ENCODE measurements around the gene NEK7. TPM values are rescaled to one million over a fixed set of nuclear protein-coding genes. Genes with fewer than 3 reads are reported as not detected.

NEK7 gene
- polyA plus RNA-seq, 1 donor from 2014 or later, result 3.3 TPM

DNA sequence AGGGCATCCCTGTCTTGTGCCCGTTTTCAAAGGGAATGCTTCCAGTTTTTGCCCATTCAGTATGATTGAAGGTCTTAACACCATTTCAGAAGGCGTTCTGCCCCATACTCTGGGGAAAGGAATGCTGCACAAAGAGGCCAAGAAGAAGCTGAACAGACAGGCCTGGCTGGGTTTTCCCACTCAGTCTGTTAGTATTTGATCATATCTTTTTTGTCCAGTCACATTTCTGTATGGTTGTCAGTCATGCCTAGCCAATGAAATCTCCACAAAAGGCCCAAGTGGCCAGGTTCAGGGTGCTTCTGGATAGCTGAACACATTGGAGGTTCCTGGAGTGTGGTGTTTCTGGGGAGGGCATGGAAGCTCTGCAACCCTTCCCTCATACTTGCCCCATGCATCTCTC is 72.1 kb downstream of the NEK7 start:
- Histone ChIP-seq H3K79me2 (replicated peaks; ENCODE audit: insufficient read depth, low read length) (no peaks in the 10 kb centered on the region), H3K4me3 (ENCODE audit: low read length) (no peak overlapping the region), H3K9ac (ENCODE audit: low read length) (no peak overlapping the region), H3K9me3 (ENCODE audit: low read length) (no peaks in the 10 kb centered on the region), H2AFZ (ENCODE audit: low read depth, low read length) (no peak overlapping the region), H3K4me2 (ENCODE audit: low read length) (no peak overlapping the region), H3K9me2 (ENCODE audit: insufficient read depth, low read length) (no peaks in the 10 kb centered on the region), H3F3A (ENCODE audit: insufficient read depth, low read length, poor library complexity, severe bottlenecking) (no peaks in the 10 kb centered on the region), H3K27ac (ENCODE audit: low read length) (no peak overlapping the region), H3K27me3 (ENCODE audit: insufficient read depth, low read depth, low read length) (no peaks in the 10 kb centered on the region), H4K20me1 (ENCODE audit: insufficient read depth) (no peaks in the 10 kb centered on the region), H3K36me3 (ENCODE audit: insufficient read depth, low read length) (no peaks in the 10 kb centered on the region)
- TF ChIP-seq, protein P1, sequence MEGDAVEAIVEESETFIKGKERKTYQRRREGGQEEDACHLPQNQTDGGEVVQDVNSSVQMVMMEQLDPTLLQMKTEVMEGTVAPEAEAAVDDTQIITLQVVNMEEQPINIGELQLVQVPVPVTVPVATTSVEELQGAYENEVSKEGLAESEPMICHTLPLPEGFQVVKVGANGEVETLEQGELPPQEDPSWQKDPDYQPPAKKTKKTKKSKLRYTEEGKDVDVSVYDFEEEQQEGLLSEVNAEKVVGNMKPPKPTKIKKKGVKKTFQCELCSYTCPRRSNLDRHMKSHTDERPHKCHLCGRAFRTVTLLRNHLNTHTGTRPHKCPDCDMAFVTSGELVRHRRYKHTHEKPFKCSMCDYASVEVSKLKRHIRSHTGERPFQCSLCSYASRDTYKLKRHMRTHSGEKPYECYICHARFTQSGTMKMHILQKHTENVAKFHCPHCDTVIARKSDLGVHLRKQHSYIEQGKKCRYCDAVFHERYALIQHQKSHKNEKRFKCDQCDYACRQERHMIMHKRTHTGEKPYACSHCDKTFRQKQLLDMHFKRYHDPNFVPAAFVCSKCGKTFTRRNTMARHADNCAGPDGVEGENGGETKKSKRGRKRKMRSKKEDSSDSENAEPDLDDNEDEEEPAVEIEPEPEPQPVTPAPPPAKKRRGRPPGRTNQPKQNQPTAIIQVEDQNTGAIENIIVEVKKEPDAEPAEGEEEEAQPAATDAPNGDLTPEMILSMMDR (IDR thresholded peaks at IDR 0.05; ENCODE audit: poor library complexity, severe bottlenecking), result no peak
- TF ChIP-seq EZH2 (IDR thresholded peaks at IDR 0.05; ENCODE audit: borderline replicate concordance, insufficient read depth, low read length, poor library complexity, severe bottlenecking), result no peak
- TF ChIP-seq, protein P2, sequence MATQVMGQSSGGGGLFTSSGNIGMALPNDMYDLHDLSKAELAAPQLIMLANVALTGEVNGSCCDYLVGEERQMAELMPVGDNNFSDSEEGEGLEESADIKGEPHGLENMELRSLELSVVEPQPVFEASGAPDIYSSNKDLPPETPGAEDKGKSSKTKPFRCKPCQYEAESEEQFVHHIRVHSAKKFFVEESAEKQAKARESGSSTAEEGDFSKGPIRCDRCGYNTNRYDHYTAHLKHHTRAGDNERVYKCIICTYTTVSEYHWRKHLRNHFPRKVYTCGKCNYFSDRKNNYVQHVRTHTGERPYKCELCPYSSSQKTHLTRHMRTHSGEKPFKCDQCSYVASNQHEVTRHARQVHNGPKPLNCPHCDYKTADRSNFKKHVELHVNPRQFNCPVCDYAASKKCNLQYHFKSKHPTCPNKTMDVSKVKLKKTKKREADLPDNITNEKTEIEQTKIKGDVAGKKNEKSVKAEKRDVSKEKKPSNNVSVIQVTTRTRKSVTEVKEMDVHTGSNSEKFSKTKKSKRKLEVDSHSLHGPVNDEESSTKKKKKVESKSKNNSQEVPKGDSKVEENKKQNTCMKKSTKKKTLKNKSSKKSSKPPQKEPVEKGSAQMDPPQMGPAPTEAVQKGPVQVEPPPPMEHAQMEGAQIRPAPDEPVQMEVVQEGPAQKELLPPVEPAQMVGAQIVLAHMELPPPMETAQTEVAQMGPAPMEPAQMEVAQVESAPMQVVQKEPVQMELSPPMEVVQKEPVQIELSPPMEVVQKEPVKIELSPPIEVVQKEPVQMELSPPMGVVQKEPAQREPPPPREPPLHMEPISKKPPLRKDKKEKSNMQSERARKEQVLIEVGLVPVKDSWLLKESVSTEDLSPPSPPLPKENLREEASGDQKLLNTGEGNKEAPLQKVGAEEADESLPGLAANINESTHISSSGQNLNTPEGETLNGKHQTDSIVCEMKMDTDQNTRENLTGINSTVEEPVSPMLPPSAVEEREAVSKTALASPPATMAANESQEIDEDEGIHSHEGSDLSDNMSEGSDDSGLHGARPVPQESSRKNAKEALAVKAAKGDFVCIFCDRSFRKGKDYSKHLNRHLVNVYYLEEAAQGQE (IDR thresholded peaks at IDR 0.05; ENCODE audit: borderline replicate concordance), result no peak
- TF ChIP-seq RAD21 (conservative IDR thresholded peaks at IDR 0.05), result no peak
- TF ChIP-seq POLR2AphosphoS5 (IDR thresholded peaks at IDR 0.05), result no peak
- no peak for TF ChIP-seq SMC3 (conservative IDR thresholded peaks at IDR 0.05; ENCODE audit: poor library complexity)
- no peak for TF ChIP-seq EP300 (conservative IDR thresholded peaks at IDR 0.05; ENCODE audit: poor library complexity, severe bottlenecking)
- no peak for TF ChIP-seq MXI1 (conservative IDR thresholded peaks at IDR 0.05; ENCODE audit: poor library complexity, severe bottlenecking)
- no peak for TF ChIP-seq TAF1 (IDR thresholded peaks at IDR 0.05; ENCODE audit: low read depth)

DNA sequence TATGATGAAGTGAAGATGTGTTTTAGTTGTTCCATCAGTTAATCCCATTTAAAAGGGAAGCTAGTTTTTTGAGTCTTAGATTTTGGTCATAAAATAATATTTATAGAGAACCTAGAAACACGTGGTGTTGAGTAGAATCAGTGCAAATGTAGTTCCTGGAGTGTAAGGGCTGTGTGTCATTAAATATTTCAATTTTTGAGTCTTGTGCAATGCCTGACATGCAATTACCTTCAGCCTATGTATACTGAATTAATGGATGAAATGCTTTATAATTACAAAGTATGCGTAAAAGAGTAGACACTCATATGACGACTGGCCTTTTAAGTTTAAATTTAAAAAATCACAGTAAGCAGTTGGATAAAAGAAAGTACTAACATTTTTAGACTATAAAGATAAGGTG is 75.0 kb downstream of the NEK7 start:
- no peaks in the 10 kb centered on the region for H3K36me3 ChIP-seq (ENCODE audit: insufficient read depth, low read length)
- no peak overlapping the region for H2AFZ ChIP-seq (ENCODE audit: low read depth, low read length)
- H3K9me3 ChIP-seq (ENCODE audit: low read length), result no peaks in the 10 kb centered on the region
- H3K4me3 ChIP-seq (ENCODE audit: low read length), result no peak overlapping the region
- H3K27me3 ChIP-seq (ENCODE audit: insufficient read depth, low read depth, low read length), result no peaks in the 10 kb centered on the region
- no peak overlapping the region for H3K9ac ChIP-seq (ENCODE audit: low read length)
- H3K9me2 ChIP-seq (ENCODE audit: insufficient read depth, low read length), result no peaks in the 10 kb centered on the region
- H3K4me2 ChIP-seq (ENCODE audit: low read length), result no peak overlapping the region
- H3F3A ChIP-seq (ENCODE audit: insufficient read depth, low read length, poor library complexity, severe bottlenecking), result no peaks in the 10 kb centered on the region
- no peaks in the 10 kb centered on the region for H4K20me1 ChIP-seq (ENCODE audit: insufficient read depth)
- no peak for TF ChIP-seq SMC3 (conservative IDR thresholded peaks at IDR 0.05; ENCODE audit: poor library complexity)
- TF ChIP-seq, protein P2 (IDR thresholded peaks at IDR 0.05; ENCODE audit: borderline replicate concordance), result no peak
- TF ChIP-seq EZH2 (IDR thresholded peaks at IDR 0.05; ENCODE audit: borderline replicate concordance, insufficient read depth, low read length, poor library complexity, severe bottlenecking), result no peak
- TF ChIP-seq, protein P1 (IDR thresholded peaks at IDR 0.05; ENCODE audit: poor library complexity, severe bottlenecking), result no peak
- no peak for TF ChIP-seq TAF1 (IDR thresholded peaks at IDR 0.05; ENCODE audit: low read depth)
- no peak overlapping the region for H3K27ac ChIP-seq (ENCODE audit: low read length)
- no peaks in the 10 kb centered on the region for H3K79me2 ChIP-seq (replicated peaks; ENCODE audit: insufficient read depth, low read length)

Measured in neural cell (in vitro differentiated cells).